Measurements from ENCODE around the gene ZSWIM5.

GRCh38 chr1:45134461-45134873 is 71.9 kb downstream of the ZSWIM5 start:
- no peak for TF ChIP-seq POLR2AphosphoS5 (IDR thresholded peaks at IDR 0.05; ENCODE audit: low read depth, low read length)
- no peak for TF ChIP-seq TAF1 (IDR thresholded peaks at IDR 0.05; ENCODE audit: borderline replicate concordance, insufficient read depth, low read length)

Data from PFSK-1 (cell line).